Progenitor cell of endocrine pancreas (in vitro differentiated cells): ENCODE results near the gene DPCD. TPM values are rescaled to one million over a fixed set of nuclear protein-coding genes. Genes with fewer than 3 reads are reported as not detected.

Experiments used
- DNase-seq: peaks from one replicate; pipeline ENCODE4 v3.0.0; 2021; ENCODE audit warnings: low spot score; ENCODE audit not compliant: unreplicated experiment
- H3K27ac Mint-ChIP-seq: 2 replicates; pipeline ENCODE4 v1.8.0; 2021; ENCODE audit warnings: mild to moderate bottlenecking, moderate library complexity, mixed read lengths
- H3K27me3 Mint-ChIP-seq: 2 replicates; pipeline ENCODE4 v1.8.0; 2021; ENCODE audit warnings: mixed read lengths
- H3K36me3 Mint-ChIP-seq: 2 replicates; pipeline ENCODE4 v1.8.0; 2022; ENCODE audit warnings: mixed read lengths; ENCODE audit not compliant: insufficient read depth
- H3K4me1 Mint-ChIP-seq: 2 replicates; pipeline ENCODE4 v1.8.0; 2021; ENCODE audit warnings: low read depth, mixed read lengths
- H3K4me3 Mint-ChIP-seq: 2 replicates; pipeline ENCODE4 v1.8.0; 2021; ENCODE audit warnings: low read depth, mild to moderate bottlenecking, moderate library complexity, mixed read lengths
- H3K9me3 Mint-ChIP-seq: 2 replicates; pipeline ENCODE4 v1.8.0; 2021; ENCODE audit warnings: low read depth, mixed read lengths
- long read RNA-seq: library from polyadenylated mRNA; unstranded; transcript quantifications from one replicate; pipeline ENCODE4 v2.0.0, GENCODE V29; 2020
- total RNA-seq: library from RNA; stranded (reverse); gene quantifications from 2 replicates; pipeline ENCODE4 v1.2.1, GENCODE V29; 2021
- TF ChIP-seq, protein P1 (sequence below): fragments of 200-600 bp; sonication (generic); IDR thresholded peaks from one replicate; pipeline ENCODE4 v1.5.0; 2021; ENCODE audit warnings: antibody characterized with exemption, mild to moderate bottlenecking; ENCODE audit not compliant: unreplicated experiment

Gene DPCD
- 27.4 and 36.9 TPM in 2 replicates for total RNA-seq
- long read RNA-seq, transcript DPCD-202 (6 exons, 858 nt): major isoform, 6 of 13 reads
- long read RNA-seq, partial matches to known transcripts: 2 of 13 reads
- long read RNA-seq, other reads (novel, unspliced or antisense): 5 of 13 reads

DNA sequence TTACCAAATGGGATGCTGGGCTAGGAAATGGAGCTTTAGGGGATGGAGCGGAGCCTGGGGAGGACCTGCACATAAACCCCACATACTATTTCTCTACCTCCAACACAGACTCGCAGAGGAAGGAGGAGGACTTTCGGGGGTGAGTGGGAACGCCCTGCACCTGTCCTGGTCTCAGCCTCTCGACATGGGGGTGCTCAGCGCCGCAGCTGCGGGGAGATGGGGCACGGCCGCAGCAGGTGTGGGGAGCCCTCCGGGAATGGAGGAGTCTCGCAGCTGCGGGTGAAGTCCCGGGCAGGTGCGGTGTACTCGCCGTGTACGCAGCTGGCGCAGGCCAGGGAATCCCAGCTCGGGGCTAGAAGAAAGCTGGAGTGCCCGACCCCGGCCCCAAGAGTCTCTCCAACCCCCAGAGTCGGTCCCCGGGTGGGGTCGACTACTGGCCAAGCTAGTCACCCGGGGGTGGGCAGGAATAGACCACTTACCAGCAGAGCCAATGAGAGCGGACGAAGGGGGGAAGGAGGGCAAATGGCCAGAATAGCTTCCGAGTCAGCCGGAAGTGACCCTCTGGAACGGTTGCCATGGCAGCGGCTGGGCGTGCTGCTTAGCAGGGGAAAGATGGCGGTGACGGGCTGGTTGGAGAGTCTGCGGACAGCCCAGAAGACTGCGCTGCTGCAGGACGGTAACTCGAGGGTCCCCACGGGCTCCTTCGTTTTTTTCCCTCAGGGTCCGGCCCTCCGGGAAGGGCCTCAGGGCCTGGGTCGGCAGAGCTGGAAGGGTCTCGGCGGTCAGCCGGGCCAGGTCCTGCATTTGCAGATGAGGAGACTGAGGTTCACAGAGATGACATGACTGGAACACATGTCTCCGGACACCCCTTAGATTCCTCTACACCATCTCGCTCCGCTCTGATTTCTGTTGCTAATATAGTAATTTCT lies at the start of gene DPCD, which contains the start of gene POLL:
TSS of gene DPCD (plus strand) at position 597 of the 929 bp plus-strand sequence. CDS start at position 613, 16 bp downstream.
TSS of gene POLL (minus strand) at position 533 of the 929 bp plus-strand sequence. CDS start 897 bp downstream, outside the sequence.
- H3K9me3 Mint-ChIP-seq: no peaks in the 10 kb centered on the region
- no peaks in the 10 kb centered on the region for H3K27me3 Mint-ChIP-seq
- peak; percentile 86 for DNase-seq
- H3K4me3 Mint-ChIP-seq: peak within 1 kb of the TSS; percentile 93
- TF ChIP-seq, protein P1, sequence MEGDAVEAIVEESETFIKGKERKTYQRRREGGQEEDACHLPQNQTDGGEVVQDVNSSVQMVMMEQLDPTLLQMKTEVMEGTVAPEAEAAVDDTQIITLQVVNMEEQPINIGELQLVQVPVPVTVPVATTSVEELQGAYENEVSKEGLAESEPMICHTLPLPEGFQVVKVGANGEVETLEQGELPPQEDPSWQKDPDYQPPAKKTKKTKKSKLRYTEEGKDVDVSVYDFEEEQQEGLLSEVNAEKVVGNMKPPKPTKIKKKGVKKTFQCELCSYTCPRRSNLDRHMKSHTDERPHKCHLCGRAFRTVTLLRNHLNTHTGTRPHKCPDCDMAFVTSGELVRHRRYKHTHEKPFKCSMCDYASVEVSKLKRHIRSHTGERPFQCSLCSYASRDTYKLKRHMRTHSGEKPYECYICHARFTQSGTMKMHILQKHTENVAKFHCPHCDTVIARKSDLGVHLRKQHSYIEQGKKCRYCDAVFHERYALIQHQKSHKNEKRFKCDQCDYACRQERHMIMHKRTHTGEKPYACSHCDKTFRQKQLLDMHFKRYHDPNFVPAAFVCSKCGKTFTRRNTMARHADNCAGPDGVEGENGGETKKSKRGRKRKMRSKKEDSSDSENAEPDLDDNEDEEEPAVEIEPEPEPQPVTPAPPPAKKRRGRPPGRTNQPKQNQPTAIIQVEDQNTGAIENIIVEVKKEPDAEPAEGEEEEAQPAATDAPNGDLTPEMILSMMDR: no peak
- H3K27ac Mint-ChIP-seq: peak within 1 kb of the TSS; percentile 94
- peaks cover 15% of the 10 kb centered on the region for H3K4me1 Mint-ChIP-seq
- peaks cover 2% of the 10 kb centered on the region for H3K36me3 Mint-ChIP-seq

- Mint-ChIP-seq H3K27me3 (no peaks in the 10 kb centered on the region), H3K36me3 (peaks cover 10% of the 10 kb centered on the region), H3K4me1 (peaks cover 4% of the 10 kb centered on the region), H3K9me3 (no peaks in the 10 kb centered on the region), H3K27ac (no peak overlapping the region), H3K4me3 (no peak overlapping the region)
- no peak for DNase-seq
- TF ChIP-seq, protein P1: no peak
These were observed 49.7 kb upstream of the DPCD start for GRCh38 chr10:101538446-101538845.

DNA sequence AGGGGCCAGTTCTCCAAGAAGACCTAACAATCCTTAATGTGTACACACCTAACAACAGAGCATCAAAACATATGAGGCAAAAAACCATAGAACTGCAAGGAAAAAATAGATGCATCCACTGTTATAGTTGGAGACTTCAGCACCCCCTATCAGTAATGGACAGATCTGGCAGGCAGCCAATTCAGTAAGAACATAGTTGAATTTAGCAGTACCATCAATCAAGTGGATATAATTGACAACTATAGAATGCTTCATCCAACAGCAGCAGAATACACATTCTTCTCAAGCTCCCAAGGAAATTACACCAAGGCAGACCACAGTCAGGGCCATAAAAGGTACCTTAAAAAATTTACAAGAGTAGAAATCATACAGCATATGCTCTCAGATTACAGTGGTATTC lies 42.2 kb upstream of the DPCD start:
- peaks cover 10% of the 10 kb centered on the region for H3K9me3 Mint-ChIP-seq
- TF ChIP-seq, protein P1: no peak
- DNase-seq: no peak
- H3K27ac Mint-ChIP-seq: no peak overlapping the region
- H3K4me1 Mint-ChIP-seq: no peaks in the 10 kb centered on the region
- peaks cover 22% of the 10 kb centered on the region for H3K36me3 Mint-ChIP-seq
- H3K4me3 Mint-ChIP-seq: no peak overlapping the region
- H3K27me3 Mint-ChIP-seq: no peaks in the 10 kb centered on the region

GRCh38 chr10:101550965-101551364 lies 37.2 kb upstream of the DPCD start:
- H3K9me3 Mint-ChIP-seq: peaks cover 7% of the 10 kb centered on the region
- TF ChIP-seq, protein P1: no peak
- no peak overlapping the region for H3K4me3 Mint-ChIP-seq
- peaks cover 28% of the 10 kb centered on the region for H3K36me3 Mint-ChIP-seq
- H3K4me1 Mint-ChIP-seq: no peaks in the 10 kb centered on the region
- DNase-seq: no peak
- no peak overlapping the region for H3K27ac Mint-ChIP-seq
- no peaks in the 10 kb centered on the region for H3K27me3 Mint-ChIP-seq

DNA sequence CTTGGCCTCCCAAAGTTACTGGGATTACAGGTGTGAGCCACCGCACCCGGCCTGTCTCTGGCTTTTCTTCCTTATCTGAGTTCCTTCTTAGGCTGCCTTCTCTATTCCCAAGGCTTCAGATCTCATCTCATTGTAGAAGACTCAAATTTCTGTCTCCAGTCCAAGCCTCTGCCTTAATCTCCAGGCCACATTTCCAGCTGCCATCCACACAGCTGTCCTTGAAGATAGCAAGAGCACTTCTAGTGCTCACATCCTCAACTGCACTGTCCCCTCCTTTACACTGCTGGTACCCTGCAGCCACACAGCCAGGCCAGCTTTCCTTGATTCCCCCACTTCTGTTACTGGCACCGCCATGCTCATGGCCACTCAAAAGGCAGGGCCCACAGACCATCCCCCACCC lies 35.7 kb upstream of the DPCD start:
- TF ChIP-seq, protein P1: no peak
- no peak overlapping the region for H3K27ac Mint-ChIP-seq
- no peak overlapping the region for H3K4me3 Mint-ChIP-seq
- no peaks in the 10 kb centered on the region for H3K27me3 Mint-ChIP-seq
- H3K9me3 Mint-ChIP-seq: no peaks in the 10 kb centered on the region
- no peak for DNase-seq
- peaks cover 20% of the 10 kb centered on the region for H3K36me3 Mint-ChIP-seq
- no peaks in the 10 kb centered on the region for H3K4me1 Mint-ChIP-seq
